ENCODE measurements around the gene EGLN3. TPM values are rescaled to one million over a fixed set of nuclear protein-coding genes. Genes with fewer than 3 reads are reported as not detected.
"Not testable (repeated sequence)": the region's sequence is repeated elsewhere in the genome, so short reads cannot be mapped to it uniquely, and the experiment has no call there.

The EGLN3 gene
- total RNA-seq, 1 experiment from 2014 or later, result 4.5 TPM

- H3K4me3 ChIP-seq, result no peak overlapping the region
- H3K9me3 ChIP-seq, result no peaks in the 10 kb centered on the region
- H3K36me3 ChIP-seq, result no peaks in the 10 kb centered on the region
- H3K27me3 ChIP-seq, result no peaks in the 10 kb centered on the region
- peak; percentile 22 for DNase-seq
Observed at GRCh38 chr14:33930439-33930838, 20.4 kb downstream of the EGLN3 start.

GRCh38 chr14:33929799-33930408 lies 21.0 kb downstream of the EGLN3 start:
- Histone ChIP-seq H3K4me3 (no peak overlapping the region), H3K9me3 (no peaks in the 10 kb centered on the region), H3K27me3 (no peaks in the 10 kb centered on the region), H3K36me3 (no peaks in the 10 kb centered on the region)
- DNase-seq, result no peak

GRCh38 chr14:33928895-33929294 lies 22.0 kb downstream of the EGLN3 start:
- Histone ChIP-seq H3K9me3 (no peaks in the 10 kb centered on the region), H3K4me3 (no peak overlapping the region), H3K27me3 (no peaks in the 10 kb centered on the region), H3K36me3 (no peaks in the 10 kb centered on the region)
- DNase-seq, result no peak

GRCh38 chr14:33927944-33928343 lies 22.9 kb downstream of the EGLN3 start:
- Histone ChIP-seq H3K36me3 (no peaks in the 10 kb centered on the region), H3K27me3 (no peaks in the 10 kb centered on the region), H3K4me3 (no peak overlapping the region), H3K9me3 (no peaks in the 10 kb centered on the region)
- no peak for DNase-seq

GRCh38 chr14:33926967-33927366 lies 23.9 kb downstream of the EGLN3 start:
- not testable (repeated sequence) for H3K36me3 ChIP-seq, H3K27me3 ChIP-seq, DNase-seq, H3K9me3 ChIP-seq, H3K4me3 ChIP-seq

- Histone ChIP-seq H3K36me3 (no peaks in the 10 kb centered on the region), H3K27me3 (no peaks in the 10 kb centered on the region), H3K4me3 (no peak overlapping the region), H3K9me3 (no peaks in the 10 kb centered on the region)
- DNase-seq, result no peak
Observed at GRCh38 chr14:33925946-33926345, 24.9 kb downstream of the EGLN3 start.

GRCh38 chr14:33925235-33925634 lies 25.6 kb downstream of the EGLN3 start:
- no peaks in the 10 kb centered on the region for H3K36me3 ChIP-seq
- H3K27me3 ChIP-seq, result no peaks in the 10 kb centered on the region
- H3K4me3 ChIP-seq, result no peak overlapping the region
- no peaks in the 10 kb centered on the region for H3K9me3 ChIP-seq
- DNase-seq, result no peak

- no peaks in the 10 kb centered on the region for H3K27me3 ChIP-seq
- DNase-seq, result no peak
Observed at GRCh38 chr14:33924566-33925100, 26.2 kb downstream of the EGLN3 start.

GRCh38 chr14:33922125-33922524 lies 28.7 kb downstream of the EGLN3 start:
- Histone ChIP-seq H3K9me3 (no peaks in the 10 kb centered on the region), H3K36me3 (no peaks in the 10 kb centered on the region), H3K4me3 (no peak overlapping the region), H3K27me3 (no peaks in the 10 kb centered on the region)
- DNase-seq, result no peak

More at GRCh38 chr14:33924566-33925100, 26.2 kb downstream of the EGLN3 start:
- H3K4me3 ChIP-seq, result no peak overlapping the region
- H3K9me3 ChIP-seq, result no peaks in the 10 kb centered on the region
- no peaks in the 10 kb centered on the region for H3K36me3 ChIP-seq

GRCh38 chr14:33918256-33918655 lies 32.6 kb downstream of the EGLN3 start:
- H3K4me3 ChIP-seq, result no peak overlapping the region
- no peaks in the 10 kb centered on the region for H3K36me3 ChIP-seq

GRCh38 chr14:33917661-33918060 lies 33.2 kb downstream of the EGLN3 start:
- Histone ChIP-seq H3K4me3 (no peak overlapping the region), H3K36me3 (no peaks in the 10 kb centered on the region), H3K9me3 (no peaks in the 10 kb centered on the region), H3K27me3 (no peaks in the 10 kb centered on the region)
- DNase-seq, result no peak

More at GRCh38 chr14:33918256-33918655, 32.6 kb downstream of the EGLN3 start:
- Histone ChIP-seq H3K9me3 (no peaks in the 10 kb centered on the region), H3K27me3 (no peaks in the 10 kb centered on the region)
- no peak for DNase-seq

GRCh38 chr14:33916663-33917565 lies 34.0 kb downstream of the EGLN3 start:
- Histone ChIP-seq H3K9me3 (no peaks in the 10 kb centered on the region), H3K4me3 (no peak overlapping the region), H3K36me3 (no peaks in the 10 kb centered on the region), H3K27me3 (no peaks in the 10 kb centered on the region)
- peak; percentile 47 for DNase-seq

GRCh38 chr14:33915682-33916081 lies 35.2 kb downstream of the EGLN3 start:
- H3K9me3 ChIP-seq, result no peaks in the 10 kb centered on the region
- no peak overlapping the region for H3K4me3 ChIP-seq
- no peaks in the 10 kb centered on the region for H3K36me3 ChIP-seq
- H3K27me3 ChIP-seq, result no peaks in the 10 kb centered on the region
- DNase-seq, result no peak

- Histone ChIP-seq H3K4me3 (no peak overlapping the region), H3K36me3 (no peaks in the 10 kb centered on the region), H3K9me3 (no peaks in the 10 kb centered on the region), H3K27me3 (no peaks in the 10 kb centered on the region)
- peak; percentile 56 for DNase-seq
Observed at GRCh38 chr14:33914676-33915516, 36.0 kb downstream of the EGLN3 start.

GRCh38 chr14:33911046-33911445 lies 39.8 kb downstream of the EGLN3 start:
- no peaks in the 10 kb centered on the region for H3K36me3 ChIP-seq
- no peaks in the 10 kb centered on the region for H3K27me3 ChIP-seq
- no peak overlapping the region for H3K4me3 ChIP-seq
- H3K9me3 ChIP-seq, result no peaks in the 10 kb centered on the region
- DNase-seq, result no peak

- H3K4me3 ChIP-seq, result no peak overlapping the region
- no peaks in the 10 kb centered on the region for H3K27me3 ChIP-seq
- H3K9me3 ChIP-seq, result no peaks in the 10 kb centered on the region
- H3K36me3 ChIP-seq, result no peaks in the 10 kb centered on the region
- no peak for DNase-seq
Observed at GRCh38 chr14:33910435-33910834, 40.4 kb downstream of the EGLN3 start.

All from MG63 (cell line).